Ovary (tissue), 9 donors: ENCODE measurements around the gene GOLGA6A. TPM values are rescaled to one million over a fixed set of nuclear protein-coding genes. Genes with fewer than 3 reads are reported as not detected.

ENCODE experiments used
- DNase-seq, 5 donors: peaks; one replicate each; pipeline ENCODE4 v3.0.0-alpha.2; 2019 to 2020
- H3K27ac ChIP-seq, 2 donors: fragments of 200-600 bp; one replicate each; pipeline versions ENCODE4 v1.5.1 to v1.8.0; 2019 to 2022
- H3K27me3 ChIP-seq: fragments of 200-600 bp; one replicate; pipeline ENCODE4 v1.8.0; 2022
- H3K36me3 ChIP-seq: fragments of 200-600 bp; sonication (generic); one replicate; pipeline ENCODE4 v1.5.1; 2019
- H3K4me1 ChIP-seq: one replicate; pipeline ENCODE4 v1.8.1; 2013; ENCODE audit warnings: mild to moderate bottlenecking, moderate library complexity; ENCODE audit not compliant: insufficient read depth
- H3K4me3 ChIP-seq: fragments of 200-600 bp; sonication (generic); one replicate; pipeline ENCODE4 v1.5.1; 2017
- H3K9me3 ChIP-seq, 2 donors: fragments of 200-600 bp in 1 of 2; sonication (generic) in 1 of 2; one replicate each; pipeline versions ENCODE4 v1.5.1 to v1.8.1; 2013 to 2019; ENCODE audit warnings: mild to moderate bottlenecking in 1 of 2, moderate library complexity in 1 of 2
- EP300 ChIP-seq: sonication (generic); formaldehyde crosslinking; IDR thresholded peaks from one replicate; pipeline ENCODE4 v1.6.1; 2017; ENCODE audit warnings: antibody characterized with exemption
- POLR2A ChIP-seq: fragments of 450-650 bp; IDR thresholded peaks from one replicate; pipeline ENCODE4 v1.6.1; 2017; ENCODE audit warnings: antibody characterized with exemption, mild to moderate bottlenecking, moderate library complexity
- WGBS, 3 donors: extraction: QIAGEN DNeasy Blood & Tissue Kit in 1 of 3; methylation state at CpG; one replicate each; pipeline versions ENCODE4 v1.1.5 to v1.1.7; 2013 to 2017; 5-methylcytosine and 5-hydroxymethylcytosine counted together
- intact Hi-C, 4 donors: fragments of 100-400 bp; cut with DNase I; formaldehyde crosslinking; loops; one replicate each; pipeline versions ENCODE4 v1.11.0 to v1.15.1; 2022 to 2023
- polyA plus RNA-seq, 2 donors: library from polyadenylated mRNA; stranded (reverse); fragments of 200-250 nt in 1 of 2; fragments of 350-450 nt in 1 of 2; fragmentation: Illumina TruSeq in 1 of 2; extraction: RNeasy Lipid Tissue Mini Kit (QIAGEN cat#74804) in 1 of 2; gene quantifications; one replicate each; pipeline ENCODE4 v1.2.3, GENCODE V29; 2013 to 2014
- total RNA-seq, 7 donors: library from RNA; depleted of rRNA in 2 of 7; stranded (reverse); fragments of >200 nt in 2 of 7; fragmentation: NEBNext Ultra II Directional in 3 of 7; extraction: Animal tissue kit (Norgen Biotek cat#: 25700) in 3 of 7; gene quantifications; one replicate each; pipeline versions ENCODE4 v1.1.0 to v1.2.4, GENCODE V29; 2016 to 2023
- TF ChIP-seq, protein P1 (sequence below), 3 donors: fragments of 450-650 bp in 2 of 3; fragments of 200-600 bp in 1 of 3; IDR thresholded peaks; one replicate each; pipeline versions ENCODE4 v1.5.1 to v1.8.0; 2016 to 2022; ENCODE audit warnings: antibody characterized with exemption in 3 of 3, mild to moderate bottlenecking in 1 of 3
- donor health status: DM: no; HTN: no; CAD: no; lungs with moderate emphysema.
- donor health status: DM: no; HTN: no; CAD: no.
- donor health status: Bipolar disorder and iron deficiency.
- donor health status: DM: yes; HTN: yes; CAD: no.
- donor health status: DM: no; HTN: no; CAD: no.
- donor health status: DM: yes; HTN: yes; CAD: no.

The GOLGA6A gene
- total and polyA plus RNA-seq, 9 donors, result 0.04 to 0.48 (median 0.37) TPM; not detected in 6

DNA sequence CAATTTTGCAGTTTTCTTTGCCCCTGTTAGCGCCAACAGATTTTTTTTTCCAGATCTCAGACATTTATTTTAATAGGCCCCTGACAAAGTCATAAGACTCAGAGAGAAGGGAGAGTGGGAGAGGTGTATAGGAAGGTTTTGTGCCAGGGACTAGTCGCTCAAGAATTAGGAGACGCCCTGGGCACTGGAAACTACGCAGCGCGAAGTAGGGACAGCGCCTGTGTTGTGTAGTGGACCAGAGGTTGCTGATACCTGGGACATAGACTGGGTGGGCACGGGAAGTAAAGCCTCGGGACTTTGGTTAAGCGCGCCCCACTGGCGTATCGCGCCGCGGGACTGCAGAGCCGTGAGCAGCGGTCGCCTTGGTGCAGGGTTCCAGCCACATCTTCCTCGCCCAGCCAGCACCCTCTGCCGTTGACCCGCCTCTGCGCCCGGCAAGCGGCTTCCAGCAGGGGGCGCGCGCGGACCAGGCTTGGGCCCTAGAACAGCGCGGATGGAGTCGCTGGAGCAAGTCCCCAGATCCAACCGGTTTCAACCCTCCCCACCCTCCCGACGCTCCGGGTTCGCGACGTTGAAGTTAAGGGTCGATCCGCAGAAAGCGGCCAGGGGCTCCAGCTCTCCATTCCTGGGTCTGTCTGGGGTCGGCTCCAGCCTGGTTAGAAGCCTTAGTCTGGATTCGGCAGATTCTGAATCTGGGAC, 45.1 kb upstream of the GOLGA6A start:
- intact Hi-C loops, result loop anchor here (2.0 to 10.0 kb wide), 7 partner anchors 73 to 195 kb away; no protein-coding TSS in a partner anchor
- WGBS, 3 donors, result 11 to 13% (median 12%) methylated on average over 43 to 44 of the region's 44 CpGs
- Histone ChIP-seq H3K27ac (no peak overlapping the region), H3K4me3 (peak overlapping the region; percentile 26), H3K36me3 (no peaks in the 10 kb centered on the region), H3K9me3 (no peaks in the 10 kb centered on the region), H3K27me3 (no peaks in the 10 kb centered on the region), H3K4me1 (peaks cover 8% of the 10 kb centered on the region)
- TF ChIP-seq POLR2A (no peak), EP300 (no peak)
- TF ChIP-seq, protein P1, sequence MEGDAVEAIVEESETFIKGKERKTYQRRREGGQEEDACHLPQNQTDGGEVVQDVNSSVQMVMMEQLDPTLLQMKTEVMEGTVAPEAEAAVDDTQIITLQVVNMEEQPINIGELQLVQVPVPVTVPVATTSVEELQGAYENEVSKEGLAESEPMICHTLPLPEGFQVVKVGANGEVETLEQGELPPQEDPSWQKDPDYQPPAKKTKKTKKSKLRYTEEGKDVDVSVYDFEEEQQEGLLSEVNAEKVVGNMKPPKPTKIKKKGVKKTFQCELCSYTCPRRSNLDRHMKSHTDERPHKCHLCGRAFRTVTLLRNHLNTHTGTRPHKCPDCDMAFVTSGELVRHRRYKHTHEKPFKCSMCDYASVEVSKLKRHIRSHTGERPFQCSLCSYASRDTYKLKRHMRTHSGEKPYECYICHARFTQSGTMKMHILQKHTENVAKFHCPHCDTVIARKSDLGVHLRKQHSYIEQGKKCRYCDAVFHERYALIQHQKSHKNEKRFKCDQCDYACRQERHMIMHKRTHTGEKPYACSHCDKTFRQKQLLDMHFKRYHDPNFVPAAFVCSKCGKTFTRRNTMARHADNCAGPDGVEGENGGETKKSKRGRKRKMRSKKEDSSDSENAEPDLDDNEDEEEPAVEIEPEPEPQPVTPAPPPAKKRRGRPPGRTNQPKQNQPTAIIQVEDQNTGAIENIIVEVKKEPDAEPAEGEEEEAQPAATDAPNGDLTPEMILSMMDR (IDR thresholded peaks at IDR 0.05), result peak; percentile 93 to 99 (median 99)
- DNase-seq, result peak; percentile 84 to 94 (median 92)

DNA sequence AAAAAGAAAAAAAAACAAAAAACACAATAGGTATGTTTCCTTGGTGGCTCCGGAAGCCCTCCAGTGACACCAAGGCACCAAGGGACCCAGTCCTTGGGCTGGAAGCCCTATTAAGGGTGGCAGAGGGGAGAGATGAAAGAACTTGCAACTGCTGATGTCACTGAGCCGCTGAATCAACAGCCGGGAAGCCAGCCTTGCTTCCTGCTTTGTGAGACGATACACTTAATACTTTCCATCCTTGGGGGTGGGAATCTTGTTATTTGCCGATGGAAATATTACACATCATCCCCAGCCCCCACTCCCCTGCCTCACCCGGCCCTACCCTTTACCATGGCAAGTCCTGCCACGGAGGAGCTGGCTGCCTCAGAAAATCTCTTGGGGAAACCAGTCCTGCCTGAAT, 42.4 kb upstream of the GOLGA6A start:
- H3K27ac ChIP-seq, result no peak overlapping the region
- peaks cover 3% of the 10 kb centered on the region for H3K4me1 ChIP-seq
- TF ChIP-seq, protein P1 (IDR thresholded peaks at IDR 0.05), result no peak
- TF ChIP-seq EP300 (no peak), POLR2A (no peak)
- H3K36me3 ChIP-seq, result no peaks in the 10 kb centered on the region
- 65 to 69% (median 66%) methylated on average over 7 of the region's 7 CpGs for WGBS, 3 donors
- H3K27me3 ChIP-seq, result no peaks in the 10 kb centered on the region
- H3K4me3 ChIP-seq, result no peak overlapping the region
- DNase-seq, result no peak
- no peaks in the 10 kb centered on the region for H3K9me3 ChIP-seq
- intact Hi-C loops, result loop anchor here (5.0 to 10.0 kb wide), 6 partner anchors 70 to 198 kb away; no protein-coding TSS in a partner anchor

DNA sequence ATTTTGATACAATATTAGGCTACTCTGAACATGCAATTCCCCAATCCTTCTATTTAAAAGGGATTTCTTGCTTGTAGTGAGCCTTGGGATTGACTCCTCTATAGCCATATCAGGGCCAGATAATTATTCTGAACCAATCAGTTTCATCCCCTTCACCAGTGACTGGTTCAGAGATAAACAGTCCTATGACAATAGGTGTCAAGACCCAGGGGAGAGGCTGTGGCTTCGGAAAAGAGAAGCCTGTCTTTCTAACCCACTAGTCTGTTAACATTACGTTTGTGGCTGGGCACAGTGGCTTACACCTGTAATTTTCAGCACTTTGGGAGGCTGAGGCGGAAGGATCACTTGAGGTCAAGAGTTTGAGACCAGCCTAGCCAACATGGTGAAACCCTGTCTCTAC, 41.8 kb upstream of the GOLGA6A start:
- no peaks in the 10 kb centered on the region for H3K36me3 ChIP-seq
- H3K4me1 ChIP-seq, result no peaks in the 10 kb centered on the region
- no peak overlapping the region for H3K4me3 ChIP-seq
- H3K27me3 ChIP-seq, result no peaks in the 10 kb centered on the region
- intact Hi-C loops, result loop anchor here in 1 of 4 donors (10.0 kb wide), 2 partner anchors 69 to 149 kb away; no protein-coding TSS in a partner anchor
- H3K27ac ChIP-seq, result no peak overlapping the region
- WGBS, 3 donors, result 92 to 94% (median 92%) methylated on average over 3 of the region's 3 CpGs
- TF ChIP-seq EP300, result no peak
- TF ChIP-seq, protein P1 (IDR thresholded peaks at IDR 0.05), result no peak
- no peaks in the 10 kb centered on the region for H3K9me3 ChIP-seq
- no peak for DNase-seq

DNA sequence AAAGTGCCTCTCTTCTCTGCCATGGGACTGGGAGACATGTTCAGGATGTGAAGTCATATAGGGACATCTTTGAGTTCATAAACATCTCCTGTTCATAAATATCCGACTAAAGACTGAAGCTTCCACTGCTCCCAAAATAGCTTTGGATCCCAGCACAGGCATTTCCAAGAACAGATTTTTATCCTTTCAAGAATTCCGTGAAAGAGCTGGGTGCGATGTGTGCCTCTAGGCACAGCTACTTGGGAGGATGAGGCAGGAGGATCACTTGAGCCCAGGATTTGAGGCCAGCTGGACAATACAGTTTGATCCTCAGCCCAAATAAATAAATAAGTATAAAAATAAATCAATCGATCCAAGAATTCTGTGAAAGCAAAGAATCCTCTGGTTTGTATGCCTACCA, 41.3 kb upstream of the GOLGA6A start:
- Histone ChIP-seq H3K27me3 (no peaks in the 10 kb centered on the region), H3K27ac (no peak overlapping the region), H3K9me3 (no peaks in the 10 kb centered on the region), H3K4me3 (no peak overlapping the region), H3K4me1 (no peaks in the 10 kb centered on the region), H3K36me3 (no peaks in the 10 kb centered on the region)
- intact Hi-C loops, result loop anchor here in 1 of 4 donors (10.0 kb wide), 2 partner anchors 69 to 149 kb away; no protein-coding TSS in a partner anchor
- DNase-seq, result no peak
- TF ChIP-seq, protein P1 (IDR thresholded peaks at IDR 0.05), result no peak
- no peak for TF ChIP-seq POLR2A
- no peak for TF ChIP-seq EP300
- WGBS, 3 donors, result 67 to 79% (median 70%) methylated on average over 4 of the region's 4 CpGs
